IMR-90 (cell line): ENCODE data around the gene RPL15. TPM values are rescaled to one million over a fixed set of nuclear protein-coding genes. Genes with fewer than 3 reads are reported as not detected.

ENCODE experiments used
- ATAC-seq: fragments of 200-7000 bp; cut with Tn5 transposase; 2 replicates; pipeline ENCODE4 v1.9.1; 2020; ENCODE audit warnings: low read depth, mild to moderate bottlenecking, moderate library complexity
- BruUV-seq: library from RNA; stranded (reverse); fragments of 400-500 nt; replicated peaks from 2 replicates; lab custom pipeline; 2021; lab: Mats Ljungman, UMichigan
- CTCF ChIA-PET: fragments of 300-600 bp; formaldehyde crosslinking; extraction: SDS; loops from one replicate; lab custom pipeline; 2021; ENCODE audit warnings: antibody characterized with exemption; lab: Yijun Ruan, JAX
- POLR2A ChIA-PET: fragments of 300-600 bp; sonication (Branson Sonifier 250); formaldehyde crosslinking; loops from one replicate; lab custom pipeline; 2022; ENCODE audit warnings: antibody characterized with exemption; ENCODE audit not compliant: unreplicated experiment; lab: Charles Lee
- DNase-seq: peaks from one replicate; pipeline ENCODE4 v3.0.0; 2013
- H2AFZ ChIP-seq: replicated peaks from 2 replicates; pipeline ENCODE3; 2013; ENCODE audit warnings: low read length, mild to moderate bottlenecking; ENCODE audit not compliant: poor library complexity
- H2AK5ac ChIP-seq: 2 replicates; pipeline ENCODE4 v1.6.1; 2013; ENCODE audit warnings: low read depth, low read length, inconsistent platforms
- H2AK9ac ChIP-seq: replicated peaks from 2 replicates; pipeline ENCODE3; 2013; ENCODE audit warnings: mild to moderate bottlenecking, low read depth, low read length, moderate library complexity; ENCODE audit not compliant: poor library complexity
- H2BK120ac ChIP-seq: 2 replicates; pipeline ENCODE4 v1.6.1; 2013; ENCODE audit warnings: low read depth, low read length, inconsistent platforms
- H2BK15ac ChIP-seq: 3 replicates; pipeline ENCODE4 v1.6.1; 2013; ENCODE audit warnings: low read depth, low read length, inconsistent platforms
- H2BK20ac ChIP-seq: 2 replicates; pipeline ENCODE4 v1.6.1; 2013; ENCODE audit warnings: low read depth, mild to moderate bottlenecking, inconsistent platforms, low read length, moderate library complexity
- H2BK5ac ChIP-seq: 2 replicates; pipeline ENCODE4 v1.6.1; 2013; ENCODE audit warnings: mild to moderate bottlenecking, low read depth, low read length, inconsistent platforms; ENCODE audit not compliant: poor library complexity, severe bottlenecking
- H3K14ac ChIP-seq: replicated peaks from 2 replicates; pipeline ENCODE4 v1.6.1; 2013; ENCODE audit warnings: low read depth, low read length, inconsistent platforms
- H3K18ac ChIP-seq: 2 replicates; pipeline ENCODE4 v1.6.1; 2013; ENCODE audit warnings: low read depth, low read length, control low read depth
- H3K23ac ChIP-seq: 2 replicates; pipeline ENCODE4 v1.6.1; 2013; ENCODE audit warnings: low read depth, low read length, inconsistent platforms
- H3K27ac ChIP-seq: 2 replicates; pipeline ENCODE4 v1.5.1; 2013; ENCODE audit warnings: mild to moderate bottlenecking, control low read depth, low read length; ENCODE audit not compliant: insufficient read depth
- H3K27me3 ChIP-seq: 2 replicates; pipeline ENCODE4 v1.6.1; 2013; ENCODE audit warnings: low read length; ENCODE audit not compliant: control insufficient read depth, insufficient read depth
- H3K36me3 ChIP-seq: 2 replicates; pipeline ENCODE4 v1.6.1; 2013; ENCODE audit warnings: low read length, mixed read lengths; ENCODE audit not compliant: control insufficient read depth, insufficient read depth
- H3K4ac ChIP-seq: 2 replicates; pipeline ENCODE4 v1.6.1; 2013; ENCODE audit warnings: low read depth, low read length, inconsistent platforms
- H3K4me1 ChIP-seq: 2 replicates; pipeline ENCODE4 v1.6.1; 2013; ENCODE audit warnings: low read length, mixed read lengths; ENCODE audit not compliant: control insufficient read depth, insufficient read depth
- H3K4me2 ChIP-seq: 2 replicates; pipeline ENCODE4 v1.6.1; 2013; ENCODE audit warnings: low read depth, mild to moderate bottlenecking, control low read depth, low read length, moderate library complexity
- H3K4me3 ChIP-seq: 2 replicates; pipeline ENCODE4 v1.5.1; 2013; ENCODE audit warnings: low read depth, mild to moderate bottlenecking, control low read depth, low read length, moderate library complexity; ENCODE audit not compliant: insufficient read depth
- H3K56ac ChIP-seq: 2 replicates; pipeline ENCODE4 v1.6.1; 2013; ENCODE audit warnings: low read length, inconsistent platforms; ENCODE audit not compliant: insufficient read depth; ENCODE audit errors: extremely low read depth
- H3K79me1 ChIP-seq, 2 experiments: 2 replicates each; pipeline ENCODE4 v1.6.1; 2013; ENCODE audit warnings: low read length in 2 of 2, inconsistent platforms in 1 of 2, low read depth in 1 of 2
- H3K9ac ChIP-seq: 2 replicates; pipeline ENCODE4 v1.6.1; 2013; ENCODE audit warnings: low read depth, low read length, control low read depth
- H3K9me1 ChIP-seq: 2 replicates; pipeline ENCODE4 v1.6.1; 2013; ENCODE audit warnings: low read length, inconsistent platforms; ENCODE audit not compliant: insufficient read depth
- H3K9me3 ChIP-seq: 2 replicates; pipeline ENCODE4 v1.6.1; 2013; ENCODE audit warnings: low read length; ENCODE audit not compliant: control insufficient read depth, insufficient read depth
- H4K20me1 ChIP-seq: 2 replicates; pipeline ENCODE4 v1.6.1; 2013; ENCODE audit warnings: low read length, inconsistent platforms; ENCODE audit not compliant: insufficient read depth
- H4K5ac ChIP-seq: 2 replicates; pipeline ENCODE4 v1.6.1; 2013; ENCODE audit warnings: mild to moderate bottlenecking, low read depth, low read length, control low read depth
- H4K8ac ChIP-seq, 2 experiments: 2 replicates each; pipeline ENCODE4 v1.6.1; 2013; ENCODE audit warnings: low read depth in 2 of 2, low read length in 2 of 2, control low read depth in 1 of 2, inconsistent platforms in 1 of 2
- H4K91ac ChIP-seq: 2 replicates; pipeline ENCODE4 v1.6.1; 2013; ENCODE audit warnings: low read depth, low read length, inconsistent platforms; ENCODE audit not compliant: insufficient read depth
- BHLHE40 ChIP-seq: fragments of 150-350 bp; IDR thresholded peaks from 2 replicates; pipeline ENCODE4 v1.6.1; 2016; ENCODE audit warnings: mild to moderate bottlenecking, low read depth, low read length
- CEBPB ChIP-seq: IDR thresholded peaks from 2 replicates; pipeline ENCODE4 v1.6.1; 2012; ENCODE audit warnings: low read depth, low read length, improper control_type of control experiment
- CHD1 ChIP-seq: IDR thresholded peaks from 2 replicates; pipeline ENCODE4 v1.6.1; 2012; ENCODE audit warnings: low read depth, low read length, improper control_type of control experiment
- FOS ChIP-seq: fragments of 150-350 bp; IDR thresholded peaks from 2 replicates; pipeline ENCODE4 v1.6.1; 2016; ENCODE audit warnings: low read depth, low read length
- NFE2L2 ChIP-seq: fragments of 150-350 bp; IDR thresholded peaks from 2 replicates; pipeline ENCODE4 v1.6.1; 2016; ENCODE audit warnings: low read depth, mild to moderate bottlenecking, low read length
- POLR2A ChIP-seq: IDR thresholded peaks from 2 replicates; pipeline ENCODE4 v1.6.1; 2012; ENCODE audit warnings: mild to moderate bottlenecking, low read depth, low read length
- RAD21 ChIP-seq: IDR thresholded peaks from 2 replicates; pipeline ENCODE4 v1.6.1; 2012; ENCODE audit warnings: low read length, improper control_type of control experiment
- WGBS, 2 experiments: methylation state at CpG; one replicate each; pipeline versions ENCODE4 v1.1.5 to v1.1.7; 2013; ENCODE audit warnings: missing lambda C conversion rate in 2 of 2; ENCODE audit not compliant: insufficient read length in 1 of 2; ENCODE audit errors: extremely low coverage in 2 of 2; 5-methylcytosine and 5-hydroxymethylcytosine counted together
- dilution Hi-C: fragments of 300-500 bp; cut with HindIII; formaldehyde crosslinking; loops from one replicate; pipeline ENCODE4 v1.14.3; 2018; ENCODE audit warnings: low sequenced_read_pairs; ENCODE audit not compliant: unreplicated experiment
- in situ Hi-C: fragments of 300-500 bp; cut with MboI; formaldehyde crosslinking; loops from 3 replicates; pipeline ENCODE4 v1.14.3; 2019; ENCODE audit warnings: low sequenced_read_pairs, inconsistent platforms, mixed read lengths
- intact Hi-C: fragments of 100-400 bp; cut with micrococcal nuclease; formaldehyde crosslinking; loops from 2 replicates; pipeline ENCODE4 v1.10.0; 2022
- polyA plus RNA-seq, 3 experiments: library from polyadenylated mRNA; depleted of rRNA; stranded (reverse); fragments of >200 nt; gene quantifications; 2 replicates each; pipeline ENCODE4 v1.2.3, GENCODE V29; 2012; ENCODE audit warnings: low replicate concordance in 1 of 3
- total RNA-seq: library from RNA; depleted of rRNA; stranded (reverse); fragments of >200 nt; gene quantifications from 2 replicates; pipeline ENCODE4 v1.2.3, GENCODE V29; 2012
- TF ChIP-seq, protein P1 (sequence below): fragments of 150-350 bp; IDR thresholded peaks from 2 replicates; pipeline ENCODE4 v1.6.1; 2017; ENCODE audit warnings: mild to moderate bottlenecking, antibody characterized with exemption, low read length, low read depth

Gene RPL15
- total and polyA plus RNA-seq, 2 of the 4 experiments (the other 2 are of a cell fraction) = 1,419 to 4,701 TPM

- H3K14ac ChIP-seq = peak overlapping the region; percentile 67; the same call in 1 of the 2 replicates
- H3K36me3 ChIP-seq = no peaks in the 10 kb centered on the region
- H3K4ac ChIP-seq = peak overlapping the region; percentile 67
- no peak overlapping the region for H3K4me3 ChIP-seq
- H3K4me2 ChIP-seq = peak overlapping the region; percentile 76
- peak overlapping the region; percentile 53 for H3K23ac ChIP-seq
- 80% methylated on average over 1 of the region's 6 CpGs; no CpG with 5 or more reads in 1 of the 2 experiments for WGBS, 2 experiments
- DNase-seq (peak; percentile 87), ATAC-seq (peak; percentile 89)
- no peak for TF ChIP-seq BHLHE40
- TF ChIP-seq CHD1 = no peak
- TF ChIP-seq RAD21 = peak; percentile 10; the same call in 1 of the 2 replicates
- TF ChIP-seq FOS = peak; percentile 40; the same call in 1 of the 2 replicates
- no peak for TF ChIP-seq POLR2A
- TF ChIP-seq NFE2L2 = no peak
- TF ChIP-seq, protein P1, sequence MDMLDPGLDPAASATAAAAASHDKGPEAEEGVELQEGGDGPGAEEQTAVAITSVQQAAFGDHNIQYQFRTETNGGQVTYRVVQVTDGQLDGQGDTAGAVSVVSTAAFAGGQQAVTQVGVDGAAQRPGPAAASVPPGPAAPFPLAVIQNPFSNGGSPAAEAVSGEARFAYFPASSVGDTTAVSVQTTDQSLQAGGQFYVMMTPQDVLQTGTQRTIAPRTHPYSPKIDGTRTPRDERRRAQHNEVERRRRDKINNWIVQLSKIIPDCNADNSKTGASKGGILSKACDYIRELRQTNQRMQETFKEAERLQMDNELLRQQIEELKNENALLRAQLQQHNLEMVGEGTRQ = no peak
- TF ChIP-seq CEBPB = peak; percentile 2; the same call in 1 of the 2 replicates
- H2BK5ac ChIP-seq = peak overlapping the region; percentile 88
- H4K5ac ChIP-seq = peak overlapping the region; percentile 72
- no TSS peak for BruUV-seq
- H3K79me1 ChIP-seq = peaks cover 24 to 70% of the 10 kb centered on the region in 2 experiments
- in situ Hi-C loops = loop anchor here (25.0 kb wide), 2 partner anchors 363 to 813 kb away; no protein-coding TSS in a partner anchor
- H3K27ac ChIP-seq = peak overlapping the region; percentile 72
- H3K56ac ChIP-seq = no peak overlapping the region
- H3K9ac ChIP-seq = no peak overlapping the region
- peak overlapping the region in 1 of 2 experiments; percentile 77; a peak in 3 of 4 replicates for H4K8ac ChIP-seq
- H2AFZ ChIP-seq = no peak overlapping the region
- H3K9me1 ChIP-seq = peaks cover 5% of the 10 kb centered on the region
- peaks cover 16% of the 10 kb centered on the region for H3K4me1 ChIP-seq
- peak overlapping the region; percentile 49; the same call in 1 of the 3 replicates for H2BK15ac ChIP-seq
- H2AK5ac ChIP-seq = peak overlapping the region; percentile 81
- ChIA-PET POLR2A (interaction anchor here (0.6 to 0.7 kb wide), 2 partner anchors 63 to 70 kb away, joined by 3 read pairs; no protein-coding TSS in a partner anchor), CTCF (interaction anchor here (0.6 to 0.9 kb wide), 3 partner anchors 49 to 1041 kb away, joined by 3 to 4 read pairs (median 3); no protein-coding TSS in a partner anchor)
- peak overlapping the region; percentile 58 for H2BK120ac ChIP-seq
- H3K18ac ChIP-seq = peak overlapping the region; percentile 90
- 0 out of 2 replicates have a peak overlapping the region, but pooled peaks have one; percentile 13 for H2BK20ac ChIP-seq
- no peak overlapping the region for H4K91ac ChIP-seq
- H3K9me3 ChIP-seq = no peaks in the 10 kb centered on the region
- no peak overlapping the region for H2AK9ac ChIP-seq
- dilution Hi-C loops = no loop called here
- no peaks in the 10 kb centered on the region for H3K27me3 ChIP-seq
- intact Hi-C loops = loop anchor here (1.0 to 10.0 kb wide), 3 partner anchors 160 to 670 kb away; partner anchors contain the start of gene UBE2E2
- H4K20me1 ChIP-seq = peaks cover 48% of the 10 kb centered on the region
Observed at GRCh38 chr3:23874359-23875112, 42.4 kb upstream of the RPL15 start.
